Heart left ventricle (tissue), 16 donors: ENCODE data around the gene IRF1. TPM values are rescaled to one million over a fixed set of nuclear protein-coding genes. Genes with fewer than 3 reads are reported as not detected.

Source experiments
- ATAC-seq, 4 donors: fragments of 200-7000 bp; cut with Tn5 transposase; one replicate each; pipeline ENCODE4 v1.9.1; 2020 to 2022; ENCODE audit warnings: moderate library complexity in 4 of 4, mild to moderate bottlenecking in 3 of 4, moderate number of reproducible peaks in 1 of 4
- DNase-seq, 5 donors: peaks; one replicate each; pipeline ENCODE4 v3.0.0-alpha.2; 2020
- H3K27ac ChIP-seq, 12 donors: fragments of 200-600 bp; sonication (generic) in 4 of 12; one replicate each; pipeline versions ENCODE4 v1.5.0 to v1.8.0; 2016 to 2022; ENCODE audit warnings: mild to moderate bottlenecking in 2 of 12
- H3K27me3 ChIP-seq, 9 donors: fragments of 200-600 bp; sonication (generic) in 2 of 9; one replicate each; pipeline versions ENCODE4 v1.5.1 to v1.8.0; 2016 to 2022; ENCODE audit warnings: mild to moderate bottlenecking in 3 of 9
- H3K36me3 ChIP-seq, 9 donors: fragments of 200-600 bp; sonication (generic) in 2 of 9; one replicate each; pipeline versions ENCODE4 v1.5.0 to v1.8.0; 2018 to 2022; ENCODE audit warnings: mild to moderate bottlenecking in 2 of 9
- H3K4me1 ChIP-seq, 12 donors: fragments of 200-600 bp; sonication (generic) in 4 of 12; one replicate each; pipeline versions ENCODE4 v1.5.0 to v1.8.0; 2016 to 2022; ENCODE audit warnings: mild to moderate bottlenecking in 3 of 12
- H3K4me3 ChIP-seq, 12 donors: fragments of 200-600 bp; sonication (generic) in 4 of 12; one replicate each; pipeline versions ENCODE4 v1.5.0 to v1.8.0; 2017 to 2022; ENCODE audit warnings: mild to moderate bottlenecking in 9 of 12, moderate library complexity in 4 of 12
- H3K9me3 ChIP-seq, 12 donors: fragments of 200-600 bp; sonication (generic) in 4 of 12; one replicate each; pipeline versions ENCODE4 v1.5.0 to v1.8.0; 2016 to 2022; ENCODE audit warnings: mild to moderate bottlenecking in 1 of 12
- CTCF ChIP-seq, 12 donors: fragments of 200-600 bp; sonication (generic) in 4 of 12; IDR thresholded peaks; one replicate each; pipeline versions ENCODE4 v1.5.0 to v1.8.0; 2018 to 2022; ENCODE audit warnings: antibody characterized with exemption in 12 of 12, mild to moderate bottlenecking in 5 of 12
- POLR2A ChIP-seq, 2 donors: fragments of 450-650 bp; IDR thresholded peaks; one replicate each; pipeline ENCODE4 v1.6.1; 2017; ENCODE audit warnings: antibody characterized with exemption in 2 of 2, mild to moderate bottlenecking in 2 of 2, moderate library complexity in 2 of 2
- whole genome bisulfite sequencing, 4 donors: extraction: QIAGEN DNeasy Blood & Tissue Kit in 2 of 4; methylation state at CpG; one replicate each; pipeline versions ENCODE4 v1.1.5 to v1.1.7; 2013 to 2018; 5-methylcytosine and 5-hydroxymethylcytosine counted together
- intact Hi-C, 10 donors: fragments of 100-400 bp; cut with DNase I; formaldehyde crosslinking; loops; one replicate each; pipeline versions ENCODE4 v1.11.1 to v1.14.2; 2022
- polyA plus RNA-seq, 2 donors: library from polyadenylated mRNA; stranded (reverse); fragments of 200-250 nt; gene quantifications; one replicate each; pipeline ENCODE4 v1.2.3, GENCODE V29; 2013
- total RNA-seq, 9 donors: library from RNA; depleted of rRNA in 2 of 9; stranded (reverse); fragments of >200 nt in 2 of 9; fragmentation: NEBNext Ultra II Directional in 3 of 9; extraction: Animal tissue kit (Norgen Biotek cat#: 25700) in 3 of 9; gene quantifications; one replicate each; pipeline versions ENCODE4 v1.1.0 to v1.2.4, GENCODE V29; 2016 to 2023
- donor health status: ischemic (EF 13 %, LVEDD 7.1; RV severe dilation, severe dysfunction).
- donor health status: healthy with polysubstance abuse.
- donor health status: DM: no; HTN: yes; CAD: no.
- donor health status: DM: no; HTN: no; CAD: no.
- donor health status: ischemic (EF 25% LVEDD 6.9; RV normal size, moderate dysfunction).
- donor health status: ischemic (EF 25% LVEDD 5.7; RV mildly dilated, moderate dysfunction).
- donor health status: healthy.
- donor health status: DM: yes; HTN: yes; CAD: no.
- donor health status: ischemic (EF 35%, LVEDD 5.7; RV mildly dilated, moderate dysfunction).
- donor health status: nonischemic (EF 11% LVEDD 7.7; RV severe dilation, severe dysfunction).
- donor health status: DM: yes; HTN: yes; CAD: no.
- donor health status: PGD.
- donor health status: ischemic (EF 29% LVEDD 5.4; RV normal size, mild dysfunction).
- donor health status: nonischemic (EF 23%, LVEDD 6.1; RV moderate dilation, normal function).

The IRF1 gene
- total and polyA plus RNA-seq, 11 donors, result 7.5 to 190 (median 18.4) TPM

- Histone ChIP-seq H3K27me3 (no peaks in the 10 kb centered on the region), H3K36me3 (peaks cover 0 to 37% (median 19%) of the 10 kb centered on the region in 9 donors), H3K4me1 (peaks cover 14 to 86% (median 45%) of the 10 kb centered on the region in 12 donors), H3K27ac (peak overlapping the region; percentile 48 to 98 (median 61)), H3K4me3 (peak overlapping the region in 1 of 12 donors; percentile 30), H3K9me3 (no peaks in the 10 kb centered on the region)
- ATAC-seq (peak in 1 of 4 donors; percentile 14), DNase-seq (no peak)
- WGBS, 4 donors, result 60 to 61% (median 60%) methylated on average over 5 of the region's 5 CpGs
- TF ChIP-seq POLR2A (IDR thresholded peaks at IDR 0.05) (no peak), CTCF (IDR thresholded peaks at IDR 0.05) (no peak)
- intact Hi-C loops, result no loop called here
Observed at GRCh38 chr5:132455614-132456115, 34.9 kb downstream of the IRF1 start.

GRCh38 chr5:132454361-132454760 is 36.2 kb downstream of the IRF1 start:
- Histone ChIP-seq H3K27ac (peak overlapping the region in 1 of 12 donors; percentile 98), H3K4me1 (peaks cover 6 to 72% (median 32%) of the 10 kb centered on the region in 12 donors), H3K27me3 (no peaks in the 10 kb centered on the region), H3K9me3 (no peaks in the 10 kb centered on the region), H3K4me3 (no peak overlapping the region), H3K36me3 (peaks cover 0 to 48% (median 25%) of the 10 kb centered on the region in 9 donors)
- no peak for ATAC-seq
- intact Hi-C loops, result no loop called here
- TF ChIP-seq CTCF (IDR thresholded peaks at IDR 0.05) (no peak), POLR2A (IDR thresholded peaks at IDR 0.05) (no peak)
- whole genome bisulfite sequencing, 4 donors, result 96 to 100% (median 97%) methylated on average over 2 of the region's 2 CpGs
- no peak for DNase-seq

GRCh38 chr5:132451387-132451786 is 39.2 kb downstream of the IRF1 start:
- H3K27me3 ChIP-seq, result no peaks in the 10 kb centered on the region
- peaks cover 4 to 66% (median 27%) of the 10 kb centered on the region in 12 donors for H3K4me1 ChIP-seq
- TF ChIP-seq POLR2A (IDR thresholded peaks at IDR 0.05) (no peak), CTCF (IDR thresholded peaks at IDR 0.05) (no peak)
- H3K9me3 ChIP-seq, result no peaks in the 10 kb centered on the region
- ATAC-seq, result no peak
- WGBS, 4 donors, result 81 to 90% (median 88%) methylated on average over 8 of the region's 8 CpGs
- H3K36me3 ChIP-seq, result peaks cover 0 to 49% (median 25%) of the 10 kb centered on the region in 9 donors
- intact Hi-C loops, result no loop called here
- H3K4me3 ChIP-seq, result no peak overlapping the region
- no peak for DNase-seq
- no peak overlapping the region for H3K27ac ChIP-seq

- no peak for ATAC-seq
- TF ChIP-seq CTCF (IDR thresholded peaks at IDR 0.05) (no peak), POLR2A (IDR thresholded peaks at IDR 0.05) (no peak)
- H3K4me1 ChIP-seq, result peaks cover 17 to 66% (median 41%) of the 10 kb centered on the region in 12 donors
Observed at GRCh38 chr5:132449060-132449459, 41.5 kb downstream of the IRF1 start.

More at GRCh38 chr5:132449060-132449459, 41.5 kb downstream of the IRF1 start:
- no peak overlapping the region for H3K4me3 ChIP-seq
- no peak for DNase-seq
- H3K9me3 ChIP-seq, result no peaks in the 10 kb centered on the region
- no peaks in the 10 kb centered on the region for H3K27me3 ChIP-seq
- 95 to 100% (median 96%) methylated on average over 1 of the region's 1 CpG for WGBS, 4 donors
- intact Hi-C loops, result no loop called here
- peaks cover 0 to 39% (median 22%) of the 10 kb centered on the region in 9 donors for H3K36me3 ChIP-seq
- H3K27ac ChIP-seq, result no peak overlapping the region
